Stimulated activated CD4-positive, alpha-beta T cell treated with anti-CD3 and anti-CD28 coated beads, Interleukin-4, amount 100 ng/mL, for 24 hours (primary cell): Measurements from ENCODE around the gene TCAF1.
"Not testable (repeated sequence)": the region's sequence is repeated elsewhere in the genome, so short reads cannot be mapped to it uniquely, and the experiment has no call there.

Experiments
- DNase-seq: peaks from one replicate; pipeline ENCODE4 v3.0.0-alpha.2; 2020

Gene TCAF1

DNA sequence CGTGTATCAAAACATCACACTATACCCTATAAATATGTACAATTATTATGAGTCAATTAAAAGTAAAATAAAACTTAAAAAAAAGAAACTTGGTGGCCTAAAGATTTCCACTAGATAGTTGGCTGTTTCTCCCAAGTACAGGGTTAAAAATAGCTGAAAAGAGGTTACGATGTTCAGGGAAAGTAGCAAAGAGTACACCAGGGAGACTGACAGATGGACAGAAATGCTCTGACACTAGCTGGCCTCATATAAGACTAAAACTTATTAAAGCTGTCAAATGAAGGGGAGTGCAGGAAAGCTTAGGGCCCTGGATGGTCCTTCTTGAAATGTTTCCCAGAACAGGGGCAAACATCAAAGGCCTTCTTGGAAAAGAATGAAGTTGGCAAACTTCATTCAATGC, 51.3 kb downstream of the TCAF1 start:
- no peak for DNase-seq

DNA sequence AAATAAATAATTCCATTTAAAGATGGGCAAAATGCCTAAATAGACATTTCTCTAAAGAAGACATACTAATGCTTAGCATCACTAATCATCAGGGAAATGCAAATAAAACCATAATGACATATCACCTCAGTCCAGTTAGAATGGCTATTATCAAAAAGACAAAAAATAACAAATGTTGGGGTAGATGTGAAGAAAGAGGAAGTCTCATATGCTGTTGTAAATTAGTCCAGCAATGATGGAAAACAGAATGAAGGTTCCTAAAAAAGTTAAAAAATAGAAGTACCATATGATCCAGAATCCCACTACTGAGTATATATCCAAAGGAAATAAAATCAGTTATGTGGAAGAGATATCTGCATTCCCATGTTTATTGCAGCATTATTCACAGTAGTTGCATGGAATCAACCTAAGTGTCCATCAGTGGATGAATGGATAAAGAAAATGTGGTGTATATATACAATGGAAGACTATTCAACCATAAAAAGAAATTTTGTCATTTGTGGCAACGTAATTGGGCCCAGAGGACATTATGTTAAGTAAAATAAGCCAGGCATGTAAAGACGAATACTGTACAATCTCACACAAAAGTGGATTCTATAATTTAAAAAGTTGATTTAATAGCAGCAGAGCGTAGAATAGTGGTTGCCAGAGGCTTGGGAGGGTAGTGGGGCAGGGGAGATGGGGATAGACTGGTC, 52.0 kb downstream of the TCAF1 start:
- DNase-seq = no peak

DNA sequence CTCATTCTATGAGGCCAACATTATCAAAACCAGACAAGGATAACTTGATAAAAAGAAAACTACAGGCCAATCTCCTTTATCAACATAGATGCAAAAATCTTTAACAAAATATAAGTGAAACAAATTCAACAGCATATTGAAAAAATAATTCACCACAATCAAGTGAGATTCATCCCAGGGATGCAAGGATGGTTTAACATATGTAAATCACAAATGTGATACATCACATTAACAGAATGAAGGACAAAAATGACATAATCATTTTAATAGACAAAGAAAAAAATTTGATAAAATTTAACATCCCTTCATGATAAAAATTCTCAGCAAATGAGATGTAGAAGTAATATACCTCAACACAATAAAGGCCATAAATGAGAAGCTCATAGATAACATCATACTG, 53.8 kb downstream of the TCAF1 start:
- DNase-seq = no peak

DNA sequence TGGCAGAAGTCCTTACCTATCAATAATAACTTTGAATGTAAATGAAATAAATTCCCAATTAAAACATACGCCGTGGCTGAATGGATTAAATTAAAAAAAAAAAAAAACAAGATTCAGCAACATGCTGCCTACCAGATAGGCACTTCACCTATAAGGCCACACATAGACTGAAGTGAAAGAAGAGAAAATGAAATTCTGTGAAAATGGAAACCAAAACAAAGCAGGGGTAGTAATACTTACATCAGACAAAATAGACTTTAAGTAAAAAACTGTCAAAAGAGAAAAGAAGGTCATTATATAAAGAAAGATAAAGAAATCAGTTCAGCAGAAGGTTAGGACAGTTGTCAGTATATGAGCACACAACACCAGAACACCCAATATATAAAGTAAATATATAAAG, 55.3 kb downstream of the TCAF1 start:
- no peak for DNase-seq

DNA sequence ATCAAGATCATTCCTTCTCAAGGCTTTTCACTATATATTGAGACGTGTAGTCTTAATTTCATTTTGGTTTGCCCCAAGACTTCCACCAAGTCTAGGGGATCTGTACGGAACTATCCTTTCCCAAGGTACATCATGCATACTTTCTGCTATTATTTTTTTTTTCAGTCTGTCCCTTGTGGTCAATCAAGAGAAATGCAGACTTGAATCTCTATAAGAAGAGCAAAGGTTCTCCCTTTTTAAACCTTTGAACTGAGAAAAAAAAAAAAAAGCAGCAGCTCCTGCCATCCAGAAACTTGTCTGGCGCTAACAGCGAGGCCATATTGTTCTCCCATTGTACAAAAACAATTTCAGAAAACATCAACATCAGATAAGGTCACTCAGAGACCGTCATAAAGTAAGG, 60.3 kb downstream of the TCAF1 start:
- DNase-seq = not testable (repeated sequence)

DNA sequence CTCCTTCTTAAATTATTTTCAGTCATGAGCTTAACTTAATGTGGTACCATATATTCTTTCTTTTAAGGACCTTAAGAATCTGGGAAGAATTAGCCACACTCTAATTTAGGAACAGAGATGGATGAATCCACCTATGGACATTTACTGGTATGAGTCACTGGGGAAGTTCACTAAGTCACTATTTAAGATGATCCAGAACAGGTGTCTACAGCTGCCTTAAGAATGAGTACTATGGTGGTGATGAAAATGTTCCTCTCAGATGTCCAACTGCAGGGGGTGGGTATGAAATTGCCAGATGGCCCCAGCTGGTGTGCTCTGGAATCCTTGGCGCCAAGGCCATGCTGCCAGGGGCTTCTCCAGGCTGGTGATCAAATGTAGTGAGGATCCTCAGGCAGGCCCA, 61.9 kb downstream of the TCAF1 start:
- not testable (repeated sequence) for DNase-seq

DNA sequence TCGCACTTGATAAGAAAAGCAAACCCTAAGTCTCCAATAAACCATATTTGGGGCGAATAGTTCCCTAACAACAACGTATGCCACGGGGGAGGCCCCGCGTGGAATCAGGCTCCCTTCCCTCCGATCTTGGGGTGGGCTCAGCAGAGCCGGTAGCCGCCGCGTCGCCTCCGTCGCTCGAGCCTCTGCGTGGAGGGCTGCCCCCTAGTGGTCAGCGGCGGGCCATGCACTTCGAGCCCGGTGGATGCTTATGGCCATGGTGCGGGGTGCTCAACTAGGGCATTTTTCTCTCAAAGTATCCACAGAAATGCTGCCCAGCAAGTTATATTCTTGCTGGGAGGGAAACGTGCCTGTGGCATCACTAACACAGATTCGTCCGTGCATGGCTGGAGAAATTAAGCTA, 64.8 kb downstream of the TCAF1 start:
- peak; percentile 96 for DNase-seq

DNA sequence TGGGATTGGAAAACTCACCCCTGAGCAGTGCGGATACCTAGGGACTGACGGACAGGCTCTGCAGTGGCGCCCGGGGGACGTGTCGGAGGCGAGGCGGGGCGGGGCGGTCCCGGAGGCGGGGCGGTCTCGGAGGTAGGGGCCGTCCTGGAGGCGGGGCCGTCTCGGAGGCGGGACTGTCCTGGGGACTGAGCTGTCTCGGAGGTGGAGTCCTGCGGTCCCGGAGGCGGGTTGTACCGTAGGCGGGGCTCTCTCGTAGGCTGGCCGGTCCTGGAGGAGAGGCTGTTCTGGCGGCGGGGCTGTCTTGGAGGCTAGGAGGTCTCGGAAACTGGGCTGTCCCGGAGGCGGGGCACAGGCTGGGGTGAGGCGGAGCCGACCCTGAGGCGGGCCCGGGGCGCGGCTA, 65.4 kb downstream of the TCAF1 start:
- peak; percentile 94 for DNase-seq

DNA sequence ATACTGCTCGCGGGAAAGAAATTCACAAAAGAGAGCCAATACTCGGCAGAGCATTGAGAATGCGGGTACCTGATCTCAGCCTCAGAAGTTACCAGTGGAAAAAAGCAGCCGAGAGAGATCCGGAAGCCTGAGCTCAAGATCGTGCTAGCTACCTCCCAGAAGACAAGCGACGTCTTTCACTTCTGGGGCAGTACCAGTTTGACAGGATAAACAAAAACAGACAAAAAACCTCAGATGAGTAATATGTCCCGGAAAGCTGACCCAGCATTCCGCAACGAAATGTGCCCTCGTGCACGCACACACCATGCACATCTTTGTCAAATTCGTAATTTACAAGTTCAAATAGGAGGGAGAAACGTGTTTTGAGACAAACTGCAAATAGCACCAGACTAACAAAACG, 65.9 kb downstream of the TCAF1 start:
- DNase-seq = not testable (repeated sequence)

DNA sequence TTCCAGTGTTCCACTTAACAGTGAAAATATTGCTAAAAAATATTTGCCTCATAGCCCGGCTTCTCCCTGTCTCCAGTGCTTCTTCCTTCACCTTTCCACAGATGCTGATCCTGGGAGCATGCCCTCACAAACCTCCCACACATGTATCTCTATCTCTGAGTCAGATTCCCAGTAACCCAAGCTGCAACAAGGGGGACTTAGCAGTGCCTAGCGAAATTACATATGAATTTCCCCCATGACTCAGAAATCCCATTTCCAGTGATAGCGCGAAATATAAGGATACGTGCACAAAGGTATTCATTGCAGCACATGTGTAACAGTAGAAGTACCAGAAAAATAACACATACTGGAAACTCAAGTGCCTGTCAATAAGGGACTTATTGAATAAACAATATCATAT, 75.4 kb downstream of the TCAF1 start:
- DNase-seq = not testable (repeated sequence)

DNA sequence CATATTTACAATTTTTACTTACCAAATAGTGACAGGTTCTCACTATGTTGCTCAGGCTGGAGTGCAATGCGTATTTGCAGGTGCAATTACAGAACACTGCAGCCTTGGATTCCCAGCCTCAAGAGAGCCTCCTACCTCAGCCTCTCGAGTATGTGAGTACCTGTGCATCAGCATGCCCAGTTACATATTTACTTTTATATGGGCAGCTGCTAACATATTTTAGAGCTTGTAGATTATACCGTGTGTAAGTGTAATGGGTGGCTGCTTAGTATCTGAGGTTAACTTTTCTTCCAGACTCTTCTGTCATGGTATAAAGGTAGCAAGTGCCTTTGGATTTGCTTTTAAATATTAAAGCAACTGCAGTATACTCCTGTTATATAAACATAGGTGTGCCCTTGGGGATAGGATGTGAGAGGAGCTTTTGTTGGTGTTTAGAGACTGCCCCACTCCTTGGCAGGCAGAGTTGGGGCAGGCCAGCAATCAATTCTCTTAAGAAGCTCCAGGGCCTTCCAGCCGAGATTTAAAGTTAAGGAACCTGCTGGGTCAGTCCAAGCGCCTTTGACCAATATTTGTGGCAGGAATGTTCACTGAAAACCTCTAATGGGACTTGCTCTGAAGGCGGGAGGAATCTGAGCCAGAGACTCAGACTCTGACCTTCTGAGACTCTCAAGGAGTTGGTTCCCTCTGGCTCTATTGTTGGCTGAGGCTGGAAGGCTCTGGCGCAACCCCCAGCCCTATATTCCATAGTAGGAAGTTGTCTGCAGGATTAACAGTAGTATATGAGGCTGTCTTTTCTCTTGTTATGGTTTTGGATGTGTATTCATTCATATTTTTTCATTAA, 77.5 kb downstream of the TCAF1 start:
- not testable (repeated sequence) for DNase-seq

DNA sequence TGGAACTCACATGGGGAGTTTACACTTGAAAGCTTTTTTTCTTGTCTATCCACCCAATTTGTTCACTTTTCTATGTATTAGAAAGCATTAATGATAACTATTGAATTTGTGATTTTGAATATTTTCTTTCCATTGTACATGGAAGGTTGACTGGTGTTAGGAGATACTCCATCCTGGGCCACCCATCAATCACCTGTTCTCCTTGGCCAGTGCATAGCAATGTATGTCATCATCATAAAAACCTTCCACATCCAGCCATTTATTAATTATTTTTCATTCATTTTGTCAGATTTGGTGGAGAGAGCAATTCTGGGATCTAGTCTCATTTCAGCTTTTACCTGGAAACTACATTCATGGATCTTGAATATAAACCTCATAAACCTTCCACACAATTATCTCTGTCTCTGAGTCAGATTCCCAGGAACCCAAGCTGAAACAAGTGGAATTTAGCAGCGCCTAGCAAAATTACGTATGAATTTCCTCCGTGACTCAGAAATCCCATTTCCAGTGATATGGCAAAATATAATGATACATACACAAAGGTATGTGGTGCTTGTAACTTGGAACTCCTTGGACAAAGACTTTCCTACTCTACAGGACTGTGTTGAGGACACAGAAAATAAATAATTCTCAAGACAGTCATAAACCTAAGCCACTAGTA, 78.2 kb downstream of the TCAF1 start:
- not testable (repeated sequence) for DNase-seq

DNA sequence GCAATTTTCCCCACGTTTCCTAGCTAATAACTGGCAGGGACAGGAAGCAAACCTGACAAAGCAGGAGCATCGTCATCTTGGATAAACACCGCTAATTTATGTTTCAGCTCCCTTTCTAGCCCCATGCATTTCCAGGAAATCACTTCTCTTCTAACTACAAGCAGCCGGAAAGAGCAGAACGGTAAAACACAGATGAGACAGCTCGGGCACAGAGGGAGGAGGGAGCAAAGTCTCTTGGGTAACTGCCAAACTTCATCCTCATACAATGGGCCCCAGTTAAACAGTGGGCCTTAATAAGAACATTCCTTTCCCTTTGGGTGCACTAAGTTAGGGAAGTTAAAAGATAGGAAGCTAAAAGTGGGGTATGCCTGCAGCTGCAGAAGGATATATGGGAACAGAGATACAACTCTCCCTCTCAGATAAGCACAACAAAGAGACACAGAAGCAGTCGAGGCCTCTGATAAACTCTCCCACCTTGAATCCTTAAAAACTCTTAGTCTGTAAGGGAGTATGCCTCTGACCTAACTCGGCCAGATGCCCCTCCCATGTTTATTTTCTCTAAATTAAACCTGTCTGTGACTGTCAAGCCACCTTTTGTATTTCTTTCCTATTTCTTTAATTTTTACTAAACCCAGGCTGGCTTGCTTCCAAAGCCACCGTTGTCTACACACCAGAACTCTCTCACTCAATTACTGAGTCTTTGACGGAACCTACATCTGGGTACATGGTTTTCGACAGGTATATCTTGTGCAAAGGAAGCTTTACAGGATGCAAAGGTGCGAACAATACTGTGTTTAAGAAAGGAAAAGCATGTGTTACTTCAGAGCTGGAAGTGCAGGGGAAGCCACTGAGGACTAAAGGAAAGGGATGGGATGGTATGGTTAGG, 80.3 kb downstream of the TCAF1 start:
- DNase-seq = not testable (repeated sequence)

DNA sequence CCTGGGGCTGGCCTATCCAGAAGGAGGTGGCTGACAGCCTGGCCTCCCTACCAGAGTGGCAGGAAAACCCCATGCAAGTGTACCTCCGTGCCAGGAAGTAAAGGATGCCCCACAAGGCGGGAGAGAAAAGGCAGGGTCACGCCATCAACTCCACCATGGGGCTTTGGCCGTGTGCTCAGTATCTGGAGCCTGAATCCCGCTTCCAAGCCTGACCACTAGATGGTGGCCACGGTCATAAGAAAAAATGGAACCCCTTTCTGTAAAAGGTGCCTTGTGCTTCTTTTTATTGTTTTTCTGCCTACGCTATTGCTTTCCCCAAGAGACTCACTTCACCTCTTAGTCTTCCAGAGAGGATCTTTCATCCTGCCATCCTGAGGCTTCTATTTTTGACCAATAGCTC, 84.1 kb downstream of the TCAF1 start:
- not testable (repeated sequence) for DNase-seq

DNA sequence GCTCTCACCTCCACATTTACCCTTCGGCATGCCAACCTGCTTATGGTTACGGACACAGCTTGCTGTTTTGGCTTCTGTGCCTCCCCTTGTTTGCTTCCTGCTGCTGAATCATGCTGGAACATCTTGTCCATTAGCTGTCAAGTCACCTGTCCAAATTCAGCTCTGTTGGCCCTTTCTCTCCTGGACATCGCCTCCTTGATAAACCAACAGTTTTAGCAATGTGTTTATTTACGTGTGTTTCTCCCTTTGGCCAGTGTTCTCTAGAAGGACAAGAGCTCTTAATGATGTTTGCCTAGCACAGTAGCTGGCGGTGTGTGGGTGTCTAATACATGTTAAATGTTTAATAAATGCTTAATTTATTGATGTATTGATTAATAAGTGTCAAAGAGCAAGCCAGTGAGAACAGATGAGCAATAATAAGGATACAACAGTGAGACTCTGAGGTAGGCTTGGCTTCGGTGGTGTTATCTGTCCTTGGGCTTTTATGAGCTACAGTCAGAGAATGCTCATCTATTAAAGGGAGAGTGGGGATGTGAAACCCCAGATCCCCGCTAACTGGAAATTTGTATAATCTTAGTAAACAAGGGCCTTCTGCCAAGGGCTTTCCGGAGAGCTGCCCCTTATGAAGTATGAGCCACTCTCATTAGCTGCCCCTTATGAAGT, 85.4 kb downstream of the TCAF1 start:
- DNase-seq = not testable (repeated sequence)

DNA sequence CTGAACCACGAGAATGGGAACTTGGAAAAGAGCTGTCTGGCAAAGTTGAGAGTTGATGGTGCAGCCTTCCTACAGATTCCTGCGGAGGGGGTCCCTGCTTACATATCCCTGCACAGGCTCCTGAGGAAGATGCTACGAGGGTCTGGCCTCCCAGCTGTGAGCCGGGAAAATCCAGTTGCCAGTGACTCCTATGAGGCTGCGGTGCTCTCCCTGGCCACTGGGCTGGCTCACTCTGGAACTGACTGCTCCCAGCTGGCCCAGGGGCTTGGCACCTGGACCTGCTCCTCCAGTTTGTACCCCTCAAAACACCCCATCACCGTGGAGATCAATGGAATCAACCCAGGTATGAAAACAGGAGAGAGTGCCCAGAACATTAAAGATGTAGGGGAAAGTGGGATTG, 91.3 kb downstream of the TCAF1 start:
- DNase-seq = not testable (repeated sequence)

DNA sequence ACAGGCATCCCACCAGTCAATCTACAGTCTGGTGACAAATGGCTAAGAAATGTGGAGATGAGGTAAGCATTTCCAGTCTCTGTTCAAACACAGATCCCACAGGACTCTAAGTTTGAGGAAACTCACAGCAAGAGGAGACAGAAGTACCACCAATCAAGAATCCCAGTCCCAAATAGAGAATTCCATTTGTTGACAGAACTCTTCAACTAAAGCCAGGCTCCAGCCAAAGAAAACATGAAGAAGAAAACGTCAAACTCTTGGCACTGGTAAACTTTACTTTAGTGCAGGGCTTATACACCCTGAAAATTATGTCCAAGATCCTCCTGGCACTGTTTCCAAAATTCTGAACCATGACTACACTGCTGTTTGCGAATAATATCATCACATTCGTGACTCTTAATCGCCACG, 95.3 kb downstream of the TCAF1 start:
- not testable (repeated sequence) for DNase-seq
